ENCODE data around the gene RPH3AL. TPM values are rescaled to one million over a fixed set of nuclear protein-coding genes. Genes with fewer than 3 reads are reported as not detected.
"Not testable (repeated sequence)": the region's sequence is repeated elsewhere in the genome, so short reads cannot be mapped to it uniquely, and the experiment has no call there.

The RPH3AL gene
- total RNA-seq, 1 donor from 2014 or later: 40.8 TPM

GRCh38 chr17:279776-280175 lies 72.8 kb downstream of the RPH3AL start:
- no peak for DNase-seq (ENCODE audit: low read depth)

DNA sequence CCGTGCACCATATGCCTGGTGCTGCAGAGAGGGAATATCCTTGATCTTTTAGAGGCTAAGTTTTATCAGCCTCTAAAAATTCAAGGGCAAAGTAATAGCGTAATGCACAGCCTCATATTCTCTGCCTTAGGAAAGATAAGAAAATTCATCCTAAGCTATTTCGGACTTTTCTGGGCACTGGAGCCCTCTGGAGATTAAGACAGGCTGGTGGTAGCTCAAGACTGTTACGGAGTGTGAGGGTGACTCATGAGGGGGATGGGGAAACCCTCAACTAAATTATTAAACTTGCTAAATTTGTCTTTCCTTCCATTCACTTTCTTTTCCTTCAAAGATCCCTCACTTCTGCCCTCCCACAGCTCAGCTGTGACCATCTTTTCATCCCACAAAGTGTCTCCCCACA lies 73.3 kb downstream of the RPH3AL start:
- no peak overlapping the region for H3K4me3 ChIP-seq (ENCODE audit: low read depth, low read length)
- TF ChIP-seq, protein P1, sequence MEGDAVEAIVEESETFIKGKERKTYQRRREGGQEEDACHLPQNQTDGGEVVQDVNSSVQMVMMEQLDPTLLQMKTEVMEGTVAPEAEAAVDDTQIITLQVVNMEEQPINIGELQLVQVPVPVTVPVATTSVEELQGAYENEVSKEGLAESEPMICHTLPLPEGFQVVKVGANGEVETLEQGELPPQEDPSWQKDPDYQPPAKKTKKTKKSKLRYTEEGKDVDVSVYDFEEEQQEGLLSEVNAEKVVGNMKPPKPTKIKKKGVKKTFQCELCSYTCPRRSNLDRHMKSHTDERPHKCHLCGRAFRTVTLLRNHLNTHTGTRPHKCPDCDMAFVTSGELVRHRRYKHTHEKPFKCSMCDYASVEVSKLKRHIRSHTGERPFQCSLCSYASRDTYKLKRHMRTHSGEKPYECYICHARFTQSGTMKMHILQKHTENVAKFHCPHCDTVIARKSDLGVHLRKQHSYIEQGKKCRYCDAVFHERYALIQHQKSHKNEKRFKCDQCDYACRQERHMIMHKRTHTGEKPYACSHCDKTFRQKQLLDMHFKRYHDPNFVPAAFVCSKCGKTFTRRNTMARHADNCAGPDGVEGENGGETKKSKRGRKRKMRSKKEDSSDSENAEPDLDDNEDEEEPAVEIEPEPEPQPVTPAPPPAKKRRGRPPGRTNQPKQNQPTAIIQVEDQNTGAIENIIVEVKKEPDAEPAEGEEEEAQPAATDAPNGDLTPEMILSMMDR (conservative IDR thresholded peaks at IDR 0.05; ENCODE audit: low read depth, low read length): no peak
- DNase-seq (ENCODE audit: low read depth): no peak

More at GRCh38 chr17:279776-280175, 72.8 kb downstream of the RPH3AL start:
- H3K4me3 ChIP-seq (ENCODE audit: low read depth, low read length): no peak overlapping the region
- TF ChIP-seq, protein P1 (conservative IDR thresholded peaks at IDR 0.05; ENCODE audit: low read depth, low read length): no peak

- TF ChIP-seq, protein P1 (conservative IDR thresholded peaks at IDR 0.05; ENCODE audit: low read depth, low read length): no peak
- no peak overlapping the region for H3K4me3 ChIP-seq (ENCODE audit: low read depth, low read length)
- no peak for DNase-seq (ENCODE audit: low read depth)
These were observed 73.9 kb downstream of the RPH3AL start for GRCh38 chr17:278676-279059.

- TF ChIP-seq, protein P1 (conservative IDR thresholded peaks at IDR 0.05; ENCODE audit: low read depth, low read length): no peak
- DNase-seq (ENCODE audit: low read depth): no peak
- H3K4me3 ChIP-seq (ENCODE audit: low read depth, low read length): no peak overlapping the region
These were observed 74.4 kb downstream of the RPH3AL start for GRCh38 chr17:278055-278675.

GRCh38 chr17:274902-275301 lies 77.7 kb downstream of the RPH3AL start:
- no peak for DNase-seq (ENCODE audit: low read depth)
- TF ChIP-seq, protein P1 (conservative IDR thresholded peaks at IDR 0.05; ENCODE audit: low read depth, low read length): no peak
- H3K4me3 ChIP-seq (ENCODE audit: low read depth, low read length): no peak overlapping the region

DNA sequence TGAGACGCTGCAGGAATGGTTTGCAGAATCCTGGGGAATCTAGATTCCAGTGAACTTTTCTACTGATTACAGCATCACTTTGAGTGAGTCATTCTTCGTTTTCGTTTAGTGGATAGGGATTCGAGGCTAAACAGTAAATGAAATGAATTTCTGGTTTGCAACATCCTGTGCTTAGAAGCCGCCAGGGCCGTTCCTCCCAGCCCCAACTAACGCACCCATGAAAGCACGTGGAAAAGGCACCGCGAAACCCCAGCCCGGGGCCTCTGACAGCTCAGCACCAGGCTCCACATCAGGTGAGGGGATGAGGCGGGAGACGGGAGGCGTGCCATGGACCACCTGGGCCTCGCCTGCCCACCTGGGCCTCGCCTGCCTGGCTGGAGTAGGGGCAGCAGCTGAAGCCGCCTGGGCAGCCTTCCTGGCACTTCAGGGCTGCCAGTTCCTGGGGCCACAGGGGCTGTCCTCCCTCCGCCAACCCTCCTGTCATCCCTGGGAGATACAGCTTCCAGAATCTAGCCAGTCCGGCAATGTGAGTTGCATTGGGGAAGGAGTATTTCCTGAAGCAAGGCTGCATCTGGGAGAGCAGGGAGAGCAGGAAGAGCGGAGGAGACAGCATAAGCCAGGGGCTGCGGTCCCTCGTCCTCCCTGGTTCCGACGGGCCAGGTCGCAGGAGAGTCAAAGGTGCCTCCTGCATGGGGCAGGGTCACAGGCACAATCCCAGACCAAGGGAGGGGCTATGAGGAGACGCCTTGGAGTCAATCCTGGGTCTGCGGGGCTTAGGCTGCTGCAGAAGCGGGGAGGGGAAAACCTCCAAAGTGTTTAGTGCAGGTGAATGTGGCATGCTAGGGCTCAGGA lies 78.4 kb downstream of the RPH3AL start:
- H3K4me3 ChIP-seq (ENCODE audit: low read depth, low read length): no peak overlapping the region
- no peak for DNase-seq (ENCODE audit: low read depth)
- TF ChIP-seq, protein P1 (conservative IDR thresholded peaks at IDR 0.05; ENCODE audit: low read depth, low read length): no peak

- H3K4me3 ChIP-seq (ENCODE audit: low read depth, low read length); DNase-seq (ENCODE audit: low read depth): not testable (repeated sequence)
These were observed 79.8 kb downstream of the RPH3AL start for GRCh38 chr17:272856-273255.

- not testable (repeated sequence) for DNase-seq (ENCODE audit: low read depth); H3K4me3 ChIP-seq (ENCODE audit: low read depth, low read length)
These were observed 80.5 kb downstream of the RPH3AL start for GRCh38 chr17:271928-272623.

Measured in epithelial cell of proximal tubule (primary cell).